HCT116 (cell line): ENCODE data around the gene TMEM271.

ENCODE experiments used
- EZH2 ChIP-seq: fragments of 200-600 bp; sonication (generic); IDR thresholded peaks from 2 replicates; pipeline ENCODE4 v1.6.1; 2017; ENCODE audit warnings: antibody characterized with exemption, mixed run types
- POLR2A ChIP-seq: IDR thresholded peaks from 2 replicates; pipeline ENCODE4 v1.7.0; 2011; ENCODE audit warnings: borderline replicate concordance; ENCODE audit not compliant: insufficient read depth, insufficient read length; ENCODE audit errors: extremely low read depth
- RAD21 ChIP-seq: IDR thresholded peaks from 2 replicates; pipeline ENCODE4 v1.6.1; 2012; ENCODE audit warnings: low read depth, mild to moderate bottlenecking
- SIN3A ChIP-seq: IDR thresholded peaks from 2 replicates; pipeline ENCODE4 v1.6.1; 2012; ENCODE audit warnings: low read depth
- SP1 ChIP-seq: IDR thresholded peaks from 2 replicates; pipeline ENCODE4 v1.6.1; 2012; ENCODE audit warnings: low read depth
- TF ChIP-seq, protein P1 (sequence below), 3 experiments: fragments of 200-600 bp in 1 of 3; sonication (generic) in 1 of 3; IDR thresholded peaks in 2 of 3; conservative IDR thresholded peaks in 1 of 3; 2 replicates each; pipeline ENCODE4 v1.5.1; 2012 to 2017; ENCODE audit warnings: low read depth in 2 of 3, low read length in 2 of 3, antibody characterized with exemption in 1 of 3, borderline replicate concordance in 1 of 3, control low read depth in 1 of 3, mild to moderate bottlenecking in 1 of 3, mixed read lengths in 1 of 3, mixed run types in 1 of 3, moderate library complexity in 1 of 3; ENCODE audit not compliant: insufficient read depth in 1 of 3
- TF ChIP-seq, protein P2 (sequence below): IDR thresholded peaks from 2 replicates; pipeline ENCODE4 v1.6.1; 2012; ENCODE audit warnings: low read depth

DNA sequence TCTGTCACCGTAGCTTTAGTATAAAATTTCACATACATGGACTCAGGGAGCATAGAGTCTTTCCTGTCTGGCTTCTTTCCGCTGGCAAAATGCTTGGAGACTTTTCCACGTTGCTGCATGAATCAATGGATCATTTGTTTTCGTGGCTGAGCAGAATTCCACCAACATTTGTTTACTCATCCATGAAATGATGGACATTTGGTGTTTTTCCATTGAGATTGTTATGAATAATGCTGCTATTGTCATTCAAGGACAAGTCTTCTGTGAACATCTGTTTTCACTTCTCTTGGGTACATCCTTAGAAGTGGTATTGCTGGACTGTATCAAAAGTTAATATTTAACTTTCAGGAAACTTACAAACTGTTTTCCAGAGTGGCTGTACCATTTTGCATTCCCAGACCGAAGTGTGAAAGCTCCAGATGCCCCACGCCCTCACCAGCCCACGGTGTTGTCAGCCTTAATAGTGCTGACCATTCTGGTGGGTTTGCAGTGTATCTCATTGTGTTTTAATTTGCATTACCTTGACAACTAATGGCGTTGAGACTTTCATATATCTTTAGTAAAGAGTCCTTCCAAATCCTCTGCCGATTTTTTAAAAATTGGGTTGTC is 5.8 kb upstream of the TMEM271 start:
- TF ChIP-seq, protein P1, sequence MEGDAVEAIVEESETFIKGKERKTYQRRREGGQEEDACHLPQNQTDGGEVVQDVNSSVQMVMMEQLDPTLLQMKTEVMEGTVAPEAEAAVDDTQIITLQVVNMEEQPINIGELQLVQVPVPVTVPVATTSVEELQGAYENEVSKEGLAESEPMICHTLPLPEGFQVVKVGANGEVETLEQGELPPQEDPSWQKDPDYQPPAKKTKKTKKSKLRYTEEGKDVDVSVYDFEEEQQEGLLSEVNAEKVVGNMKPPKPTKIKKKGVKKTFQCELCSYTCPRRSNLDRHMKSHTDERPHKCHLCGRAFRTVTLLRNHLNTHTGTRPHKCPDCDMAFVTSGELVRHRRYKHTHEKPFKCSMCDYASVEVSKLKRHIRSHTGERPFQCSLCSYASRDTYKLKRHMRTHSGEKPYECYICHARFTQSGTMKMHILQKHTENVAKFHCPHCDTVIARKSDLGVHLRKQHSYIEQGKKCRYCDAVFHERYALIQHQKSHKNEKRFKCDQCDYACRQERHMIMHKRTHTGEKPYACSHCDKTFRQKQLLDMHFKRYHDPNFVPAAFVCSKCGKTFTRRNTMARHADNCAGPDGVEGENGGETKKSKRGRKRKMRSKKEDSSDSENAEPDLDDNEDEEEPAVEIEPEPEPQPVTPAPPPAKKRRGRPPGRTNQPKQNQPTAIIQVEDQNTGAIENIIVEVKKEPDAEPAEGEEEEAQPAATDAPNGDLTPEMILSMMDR (IDR thresholded peaks at IDR 0.05 in 2 of 3, conservative IDR thresholded peaks at IDR 0.05 in 1 of 3; ENCODE audit: borderline replicate concordance in 1 of 3, insufficient read depth in 1 of 3, low read depth in 2 of 3, low read length in 2 of 3), result no peak
- TF ChIP-seq EZH2 (no peak), SIN3A (no peak), POLR2A (no peak), SP1 (no peak), RAD21 (no peak)
- TF ChIP-seq, protein P2, sequence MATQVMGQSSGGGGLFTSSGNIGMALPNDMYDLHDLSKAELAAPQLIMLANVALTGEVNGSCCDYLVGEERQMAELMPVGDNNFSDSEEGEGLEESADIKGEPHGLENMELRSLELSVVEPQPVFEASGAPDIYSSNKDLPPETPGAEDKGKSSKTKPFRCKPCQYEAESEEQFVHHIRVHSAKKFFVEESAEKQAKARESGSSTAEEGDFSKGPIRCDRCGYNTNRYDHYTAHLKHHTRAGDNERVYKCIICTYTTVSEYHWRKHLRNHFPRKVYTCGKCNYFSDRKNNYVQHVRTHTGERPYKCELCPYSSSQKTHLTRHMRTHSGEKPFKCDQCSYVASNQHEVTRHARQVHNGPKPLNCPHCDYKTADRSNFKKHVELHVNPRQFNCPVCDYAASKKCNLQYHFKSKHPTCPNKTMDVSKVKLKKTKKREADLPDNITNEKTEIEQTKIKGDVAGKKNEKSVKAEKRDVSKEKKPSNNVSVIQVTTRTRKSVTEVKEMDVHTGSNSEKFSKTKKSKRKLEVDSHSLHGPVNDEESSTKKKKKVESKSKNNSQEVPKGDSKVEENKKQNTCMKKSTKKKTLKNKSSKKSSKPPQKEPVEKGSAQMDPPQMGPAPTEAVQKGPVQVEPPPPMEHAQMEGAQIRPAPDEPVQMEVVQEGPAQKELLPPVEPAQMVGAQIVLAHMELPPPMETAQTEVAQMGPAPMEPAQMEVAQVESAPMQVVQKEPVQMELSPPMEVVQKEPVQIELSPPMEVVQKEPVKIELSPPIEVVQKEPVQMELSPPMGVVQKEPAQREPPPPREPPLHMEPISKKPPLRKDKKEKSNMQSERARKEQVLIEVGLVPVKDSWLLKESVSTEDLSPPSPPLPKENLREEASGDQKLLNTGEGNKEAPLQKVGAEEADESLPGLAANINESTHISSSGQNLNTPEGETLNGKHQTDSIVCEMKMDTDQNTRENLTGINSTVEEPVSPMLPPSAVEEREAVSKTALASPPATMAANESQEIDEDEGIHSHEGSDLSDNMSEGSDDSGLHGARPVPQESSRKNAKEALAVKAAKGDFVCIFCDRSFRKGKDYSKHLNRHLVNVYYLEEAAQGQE, result no peak
